Brain microvascular endothelial cell (primary cell): Measurements from ENCODE around the gene OMG.

Source experiments
- DNase-seq: peaks from one replicate; pipeline ENCODE4 v3.0.0-alpha.2; 2020
- H3K27ac ChIP-seq: fragments of 250-450 bp; sonication (Bioruptor Pico); 2 replicates; pipeline ENCODE4 v1.5.1; 2020; ENCODE audit warnings: mild to moderate bottlenecking, moderate library complexity
- H3K27me3 ChIP-seq: fragments of 250-450 bp; sonication (Bioruptor Pico); replicated peaks from 2 replicates; pipeline ENCODE4 v1.5.1; 2020; ENCODE audit warnings: mild to moderate bottlenecking
- H3K36me3 ChIP-seq: fragments of 250-450 bp; sonication (Bioruptor Pico); replicated peaks from 2 replicates; pipeline ENCODE4 v1.5.1; 2020; ENCODE audit warnings: mild to moderate bottlenecking
- H3K4me3 ChIP-seq: 2 replicates; pipeline ENCODE4 v1.5.1; 2011; ENCODE audit warnings: low read depth, mild to moderate bottlenecking, control low read depth, low read length, moderate library complexity
- CTCF ChIP-seq: IDR thresholded peaks from 2 replicates; pipeline ENCODE4 v1.5.1; 2011; ENCODE audit warnings: low read depth, mild to moderate bottlenecking, moderate library complexity, low read length, control low read depth, inconsistent platforms; ENCODE audit errors: missing control alignments
- in situ Hi-C: cut with HindIII; loops from 2 replicates; pipeline ENCODE4 v1.10.0; 2017; ENCODE audit warnings: low sequenced_read_pairs, low pct_ligation_motif_present

Gene OMG

DNA sequence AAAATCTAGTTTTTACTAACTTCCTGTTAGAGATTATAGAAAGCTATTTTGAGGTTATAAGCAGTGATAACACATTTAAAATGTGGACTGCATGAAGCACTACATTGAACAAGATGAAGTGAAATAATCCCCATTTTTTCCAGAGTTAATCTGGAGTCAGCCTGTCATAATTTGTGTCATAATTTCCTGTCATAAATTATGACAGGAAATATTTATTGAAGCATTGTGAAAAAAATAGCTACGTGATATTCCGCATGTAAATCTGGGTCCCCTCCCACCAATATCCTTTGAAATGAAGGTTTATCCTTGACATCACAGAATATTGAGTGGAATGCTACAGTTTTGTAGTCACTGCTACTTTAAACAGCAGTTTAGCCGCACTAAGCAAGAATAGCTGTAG is 40.1 kb downstream of the OMG start:
- TF ChIP-seq CTCF = no peak
- H3K4me3 ChIP-seq = no peak overlapping the region
- H3K36me3 ChIP-seq = peaks cover 4% of the 10 kb centered on the region
- H3K27ac ChIP-seq = no peak overlapping the region
- in situ Hi-C loops = no loop called here
- no peaks in the 10 kb centered on the region for H3K27me3 ChIP-seq
- no peak for DNase-seq

DNA sequence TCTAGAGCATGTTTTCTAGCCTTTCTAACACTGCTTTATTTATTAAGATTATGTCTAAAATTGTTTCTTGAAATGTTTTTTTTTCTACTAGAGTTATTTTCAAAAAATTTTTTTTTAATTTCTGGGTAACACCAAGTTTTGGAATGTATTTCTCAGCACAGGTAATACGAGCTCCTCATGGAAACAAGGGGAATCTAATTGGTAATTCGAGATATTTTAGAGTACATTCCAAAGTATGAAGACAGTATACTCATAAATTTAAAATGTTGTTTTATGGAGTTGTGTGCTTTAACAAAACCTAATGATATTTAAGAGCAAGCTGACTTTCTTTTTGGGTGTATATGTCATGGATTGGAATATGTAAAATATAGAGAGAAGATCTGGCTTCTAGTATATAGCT is 42.4 kb downstream of the OMG start:
- Histone ChIP-seq H3K27me3 (no peaks in the 10 kb centered on the region), H3K27ac (no peak overlapping the region), H3K36me3 (no peaks in the 10 kb centered on the region), H3K4me3 (no peak overlapping the region)
- no peak for DNase-seq
- no peak for TF ChIP-seq CTCF
- in situ Hi-C loops = no loop called here

DNA sequence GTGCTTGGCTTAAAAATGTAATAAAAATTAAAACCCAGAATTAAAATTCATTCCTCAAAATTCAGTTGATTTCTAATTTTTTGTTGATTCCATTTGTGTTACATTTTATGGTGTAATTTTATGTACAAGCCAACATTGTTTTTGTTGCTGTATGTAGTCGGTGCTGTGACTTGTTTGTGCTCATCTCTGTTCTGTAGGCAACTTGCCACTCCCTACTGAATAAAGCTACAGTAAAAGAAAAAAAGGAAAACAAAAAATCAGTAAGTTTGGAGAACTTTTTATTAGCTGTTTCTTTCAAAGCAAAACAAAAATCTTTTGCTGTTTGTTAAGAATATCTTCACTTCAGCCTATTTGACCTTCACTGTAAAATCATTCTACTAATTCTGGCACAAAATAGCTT is 44.3 kb downstream of the OMG start:
- in situ Hi-C loops = no loop called here
- no peak overlapping the region for H3K27ac ChIP-seq
- no peaks in the 10 kb centered on the region for H3K27me3 ChIP-seq
- no peaks in the 10 kb centered on the region for H3K36me3 ChIP-seq
- no peak for DNase-seq
- no peak overlapping the region for H3K4me3 ChIP-seq
- no peak for TF ChIP-seq CTCF

GRCh38 chr17:31251970-31252328 is 45.1 kb downstream of the OMG start:
- TF ChIP-seq CTCF = no peak
- in situ Hi-C loops = no loop called here
- Histone ChIP-seq H3K4me3 (no peak overlapping the region), H3K27ac (no peak overlapping the region), H3K36me3 (no peaks in the 10 kb centered on the region), H3K27me3 (no peaks in the 10 kb centered on the region)
- no peak for DNase-seq

DNA sequence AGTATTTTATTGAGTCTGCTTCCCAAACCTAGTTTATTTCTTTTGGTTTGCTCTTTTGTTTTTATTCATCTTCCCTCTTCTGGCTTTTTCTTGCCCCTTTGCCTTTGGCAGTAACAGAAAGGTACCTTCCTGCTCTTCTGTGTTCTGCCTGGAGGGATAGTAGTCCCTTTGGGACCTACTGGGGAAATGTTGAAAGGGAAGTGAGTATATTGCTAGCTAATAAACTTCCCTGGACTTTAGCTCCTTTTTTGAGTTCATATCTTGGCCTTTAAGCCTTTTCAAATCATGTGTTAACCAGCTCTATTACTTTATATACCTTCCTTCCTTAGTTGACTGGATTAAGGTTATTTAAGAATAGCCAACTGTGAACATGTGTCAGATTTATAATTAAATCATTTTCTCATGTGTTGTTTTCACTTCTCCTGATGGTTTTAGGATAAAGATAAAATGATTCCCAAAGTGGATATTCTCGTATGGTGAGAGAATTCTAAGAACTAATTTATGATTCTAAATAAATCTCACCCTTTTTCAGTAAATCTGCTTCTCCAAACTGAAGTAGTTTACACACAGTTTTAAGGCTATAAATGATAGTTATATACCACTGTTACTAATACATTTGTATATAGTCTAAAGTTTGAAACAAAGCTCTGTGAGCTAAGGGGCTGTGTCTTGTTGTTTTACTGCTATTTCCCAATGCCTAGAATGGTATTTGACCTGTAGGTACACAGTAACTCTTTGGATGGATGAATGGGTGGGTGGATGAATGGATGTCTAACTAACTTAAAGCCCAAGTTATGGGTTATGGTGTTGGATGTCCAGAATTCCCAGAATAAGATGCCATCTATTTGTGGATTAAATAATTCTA is 45.7 kb downstream of the OMG start:
- no peak for TF ChIP-seq CTCF
- no peaks in the 10 kb centered on the region for H3K36me3 ChIP-seq
- DNase-seq = no peak
- H3K4me3 ChIP-seq = no peak overlapping the region
- H3K27me3 ChIP-seq = no peaks in the 10 kb centered on the region
- no peak overlapping the region for H3K27ac ChIP-seq
- in situ Hi-C loops = no loop called here

GRCh38 chr17:31250229-31250628 is 46.8 kb downstream of the OMG start:
- in situ Hi-C loops = no loop called here
- H3K4me3 ChIP-seq = no peak overlapping the region

More at GRCh38 chr17:31250229-31250628, 46.8 kb downstream of the OMG start:
- DNase-seq = no peak
- Histone ChIP-seq H3K36me3 (no peaks in the 10 kb centered on the region), H3K27me3 (no peaks in the 10 kb centered on the region), H3K27ac (peak overlapping the region; percentile 68)
- TF ChIP-seq CTCF = no peak
